ENCODE measurements around the gene SLAMF8. TPM values are rescaled to one million over a fixed set of nuclear protein-coding genes. Genes with fewer than 3 reads are reported as not detected.

The SLAMF8 gene
- total RNA-seq, 1 experiment from 2014 or later, result not detected

GRCh38 chr1:159841749-159842148 is 15.1 kb downstream of the SLAMF8 start:
- DNase-seq (ENCODE audit: low spot score), result no peak
- in situ Hi-C loops (cut with HindIII; ENCODE audit: low sequenced_read_pairs), result no loop called here

GRCh38 chr1:159843459-159843858 is 16.8 kb downstream of the SLAMF8 start:
- in situ Hi-C loops (cut with HindIII; ENCODE audit: low sequenced_read_pairs), result no loop called here
- DNase-seq (ENCODE audit: low spot score), result no peak

GRCh38 chr1:159845751-159846629 is 19.3 kb downstream of the SLAMF8 start:
- DNase-seq (ENCODE audit: low spot score), result no peak
- in situ Hi-C loops (cut with HindIII; ENCODE audit: low sequenced_read_pairs), result no loop called here

- in situ Hi-C loops (cut with HindIII; ENCODE audit: low sequenced_read_pairs), result no loop called here
- DNase-seq (ENCODE audit: low spot score), result no peak
These were observed 20.6 kb downstream of the SLAMF8 start for GRCh38 chr1:159847231-159847630.

- no peak for DNase-seq (ENCODE audit: low spot score)
- in situ Hi-C loops (cut with HindIII; ENCODE audit: low sequenced_read_pairs), result no loop called here
These were observed 21.7 kb downstream of the SLAMF8 start for GRCh38 chr1:159848326-159848725.

GRCh38 chr1:159849626-159850366 is 23.1 kb downstream of the SLAMF8 start:
- in situ Hi-C loops (cut with HindIII; ENCODE audit: low sequenced_read_pairs), result no loop called here
- DNase-seq (ENCODE audit: low spot score), result no peak

GRCh38 chr1:159851407-159851806 is 24.7 kb downstream of the SLAMF8 start:
- in situ Hi-C loops (cut with HindIII; ENCODE audit: low sequenced_read_pairs), result no loop called here

GRCh38 chr1:159853417-159854115 is 26.9 kb downstream of the SLAMF8 start:
- no peak for DNase-seq (ENCODE audit: low spot score)
- in situ Hi-C loops (cut with HindIII; ENCODE audit: low sequenced_read_pairs), result no loop called here

More at GRCh38 chr1:159851407-159851806, 24.7 kb downstream of the SLAMF8 start:
- DNase-seq (ENCODE audit: low spot score), result no peak

- in situ Hi-C loops (cut with HindIII; ENCODE audit: low sequenced_read_pairs), result no loop called here
- DNase-seq (ENCODE audit: low spot score), result peak; percentile 62
These were observed 27.5 kb downstream of the SLAMF8 start for GRCh38 chr1:159854116-159854692.

- DNase-seq (ENCODE audit: low spot score), result peak; percentile 64
- in situ Hi-C loops (cut with HindIII; ENCODE audit: low sequenced_read_pairs), result no loop called here
These were observed 28.1 kb downstream of the SLAMF8 start for GRCh38 chr1:159854693-159855192.

GRCh38 chr1:159855709-159856108 is 29.0 kb downstream of the SLAMF8 start:
- no peak for DNase-seq (ENCODE audit: low spot score)
- in situ Hi-C loops (cut with HindIII; ENCODE audit: low sequenced_read_pairs), result no loop called here

- in situ Hi-C loops (cut with HindIII; ENCODE audit: low sequenced_read_pairs), result no loop called here
- no peak for DNase-seq (ENCODE audit: low spot score)
These were observed 29.9 kb downstream of the SLAMF8 start for GRCh38 chr1:159856576-159856975.

GRCh38 chr1:159857889-159858288 is 31.2 kb downstream of the SLAMF8 start:
- DNase-seq (ENCODE audit: low spot score), result no peak
- in situ Hi-C loops (cut with HindIII; ENCODE audit: low sequenced_read_pairs), result no loop called here

GRCh38 chr1:159859767-159860322 is 33.2 kb downstream of the SLAMF8 start:
- in situ Hi-C loops (cut with HindIII; ENCODE audit: low sequenced_read_pairs), result no loop called here
- no peak for DNase-seq (ENCODE audit: low spot score)

- DNase-seq (ENCODE audit: low spot score), result no peak
- in situ Hi-C loops (cut with HindIII; ENCODE audit: low sequenced_read_pairs), result no loop called here
These were observed 33.8 kb downstream of the SLAMF8 start for GRCh38 chr1:159860456-159860855.

GRCh38 chr1:159861218-159861617 is 34.5 kb downstream of the SLAMF8 start:
- no peak for DNase-seq (ENCODE audit: low spot score)
- in situ Hi-C loops (cut with HindIII; ENCODE audit: low sequenced_read_pairs), result no loop called here

- in situ Hi-C loops (cut with HindIII; ENCODE audit: low sequenced_read_pairs), result no loop called here
- DNase-seq (ENCODE audit: low spot score), result no peak
These were observed 35.4 kb downstream of the SLAMF8 start for GRCh38 chr1:159862031-159862430.

- DNase-seq (ENCODE audit: low spot score), result no peak
- in situ Hi-C loops (cut with HindIII; ENCODE audit: low sequenced_read_pairs), result no loop called here
These were observed 35.9 kb downstream of the SLAMF8 start, which contains the start of gene VSIG8 for GRCh38 chr1:159862557-159862956. VSIG8 (minus strand) TSS chr1:159862657; CDS start chr1:159862521, 136 bp downstream.

GRCh38 chr1:159864262-159864661 is 37.6 kb downstream of the SLAMF8 start:
- in situ Hi-C loops (cut with HindIII; ENCODE audit: low sequenced_read_pairs), result no loop called here
- DNase-seq (ENCODE audit: low spot score), result no peak

Data from G401 (cell line).